GM21717 (cell line): ENCODE results near the gene FOLR3.
"Not testable (repeated sequence)": the region's sequence is repeated elsewhere in the genome, so short reads cannot be mapped to it uniquely, and the experiment has no call there.

Experiments used
- ATAC-seq: cut with Tn5 transposase; IDR thresholded peaks from one replicate; pipeline ENCODE4 v1.9.1; 2021; ENCODE audit warnings: mild to moderate bottlenecking, moderate library complexity; ENCODE audit not compliant: unreplicated experiment

Gene FOLR3

GRCh38 chr11:72160319-72160718 is 24.8 kb downstream of the FOLR3 start:
- ATAC-seq: no peak

- no peak for ATAC-seq
These were observed 27.5 kb downstream of the FOLR3 start for GRCh38 chr11:72162891-72163492.

GRCh38 chr11:72164187-72164586 is 28.7 kb downstream of the FOLR3 start:
- not testable (repeated sequence) for ATAC-seq

GRCh38 chr11:72169046-72169555 is 33.6 kb downstream of the FOLR3 start:
- not testable (repeated sequence) for ATAC-seq

GRCh38 chr11:72169754-72170153 is 34.2 kb downstream of the FOLR3 start:
- ATAC-seq: not testable (repeated sequence)

GRCh38 chr11:72172043-72172442 is 36.5 kb downstream of the FOLR3 start:
- ATAC-seq: not testable (repeated sequence)

- no peak for ATAC-seq
These were observed 37.8 kb downstream of the FOLR3 start for GRCh38 chr11:72173291-72173690.

- ATAC-seq: no peak
These were observed 39.0 kb downstream of the FOLR3 start for GRCh38 chr11:72174302-72175070.

- no peak for ATAC-seq
These were observed 42.1 kb downstream of the FOLR3 start for GRCh38 chr11:72177656-72178055.

GRCh38 chr11:72179049-72179803 is 43.7 kb downstream of the FOLR3 start:
- no peak for ATAC-seq

- ATAC-seq: no peak
These were observed 44.4 kb downstream of the FOLR3 start for GRCh38 chr11:72179804-72180396.

- not testable (repeated sequence) for ATAC-seq
These were observed 45.5 kb downstream of the FOLR3 start for GRCh38 chr11:72180892-72181552.

GRCh38 chr11:72181553-72181958 is 46.0 kb downstream of the FOLR3 start:
- ATAC-seq: not testable (repeated sequence)

- ATAC-seq: no peak
These were observed 52.7 kb downstream of the FOLR3 start for GRCh38 chr11:72188267-72188666.
